Activated CD8-positive, alpha-beta memory T cell treated with anti-CD3 and anti-CD28 coated beads, Interleukin-2, amount 50 U/mL, for 24 hours (primary cell): Measurements from ENCODE around the gene NOTCH3.

Experiments
- DNase-seq: peaks from one replicate; pipeline ENCODE4 v3.0.0-alpha.2; 2020; ENCODE audit errors: extremely low read depth

The NOTCH3 gene

GRCh38 chr19:15123031-15123890 is 77.5 kb downstream of the NOTCH3 start:
- DNase-seq = no peak

GRCh38 chr19:15122331-15123030 is 78.3 kb downstream of the NOTCH3 start:
- DNase-seq = no peak

GRCh38 chr19:15120135-15121026 is 80.4 kb downstream of the NOTCH3 start:
- DNase-seq = no peak

- DNase-seq = no peak
Measured at GRCh38 chr19:15118789-15119494, 81.9 kb downstream of the NOTCH3 start.

GRCh38 chr19:15118248-15118647 is 82.5 kb downstream of the NOTCH3 start:
- no peak for DNase-seq

GRCh38 chr19:15116856-15117255 is 83.9 kb downstream of the NOTCH3 start:
- DNase-seq = no peak

GRCh38 chr19:15115762-15116615 is 84.8 kb downstream of the NOTCH3 start:
- DNase-seq = no peak

GRCh38 chr19:15115080-15115479 is 85.7 kb downstream of the NOTCH3 start:
- DNase-seq = no peak

GRCh38 chr19:15114153-15114540 is 86.6 kb downstream of the NOTCH3 start:
- DNase-seq = no peak

- DNase-seq = no peak
Measured at GRCh38 chr19:15113245-15114152, 87.3 kb downstream of the NOTCH3 start.

- DNase-seq = no peak
Measured at GRCh38 chr19:15112385-15112784, 88.4 kb downstream of the NOTCH3 start.

GRCh38 chr19:15111758-15112157 is 89.0 kb downstream of the NOTCH3 start:
- DNase-seq = no peak

- no peak for DNase-seq
Measured at GRCh38 chr19:15110418-15110815, 90.4 kb downstream of the NOTCH3 start.

- DNase-seq = no peak
Measured at GRCh38 chr19:15109768-15110417, 90.9 kb downstream of the NOTCH3 start.
